K562 treated with DMSO at 1 percent for 12 hours (cell line): ENCODE data around the gene ZNF780A. TPM values are rescaled to one million over a fixed set of nuclear protein-coding genes. Genes with fewer than 3 reads are reported as not detected.

Source experiments
- total RNA-seq: library from RNA; unstranded; fragments of 300-600 nt; gene quantifications from 2 replicates; pipeline ENCODE4 v1.2.3, GENCODE V29; 2022; ENCODE audit not compliant: insufficient read depth

The ZNF780A gene
- total RNA-seq, result 21.2 and 22.3 TPM in 2 replicates

GRCh38 chr19:40090241-40091204 lies at the start of gene ZNF780A:
Gene ZNF780A, minus strand, starts transcription at chr19:40090943. Its CDS starts 6,190 bp downstream, at chr19:40084753.

GRCh38 chr19:40055832-40056504 lies 34.8 kb downstream of the ZNF780A start, which contains the start of gene ZNF780B:
Gene ZNF780B, minus strand, starts transcription at chr19:40056231. Its CDS starts 5,899 bp downstream, at chr19:40050332.

Other genes starting within 250 kb of the ZNF780A start
- 323 and 470 TPM in 2 replicates for gene FBL, start 244.6 kb downstream of the ZNF780A start, total RNA-seq
- gene FCGBP, start 156.3 kb downstream of the ZNF780A start, total RNA-seq, result 0.27 and 0.31 TPM in 2 replicates
- 120 and 143 TPM in 2 replicates for gene PSMC4, start 119.8 kb downstream of the ZNF780A start, total RNA-seq
- 0.18 and 3.3 TPM in 2 replicates for gene ZNF546, start 93.9 kb downstream of the ZNF780A start, total RNA-seq
- 2.6 and 10.7 TPM in 2 replicates for gene ZNF780B, start 34.7 kb downstream of the ZNF780A start, total RNA-seq
- 13.6 and 16.6 TPM in 2 replicates for gene MAP3K10, start 100.5 kb upstream of the ZNF780A start, total RNA-seq
- gene TTC9B, start 127.4 kb upstream of the ZNF780A start, total RNA-seq, result not detected in 2 replicates
- not detected in 2 replicates for gene CCNP, start 135.7 kb upstream of the ZNF780A start, total RNA-seq
- 18.8 and 58.1 TPM in 2 replicates for gene AKT2, start 194.4 kb upstream of the ZNF780A start, total RNA-seq